H1 (cell line): ENCODE data around the gene RNMT. TPM values are rescaled to one million over a fixed set of nuclear protein-coding genes. Genes with fewer than 3 reads are reported as not detected.

Source experiments
- ASH2L ChIP-seq: fragments of 200-600, 300-600 bp; sonication (generic); IDR thresholded peaks from one replicate; pipeline ENCODE4 v1.7.1; 2017; ENCODE audit warnings: low read length
- CHD7 ChIP-seq: fragments of 300-600 bp; sonication (generic); IDR thresholded peaks from 2 replicates; pipeline ENCODE4 v1.7.1; 2012; ENCODE audit warnings: low read length, moderate library complexity, mild to moderate bottlenecking, inconsistent platforms; ENCODE audit not compliant: insufficient replicate concordance
- EP300 ChIP-seq, 2 experiments: IDR thresholded peaks; 1 replicate in 1 of 2; 2 replicates in 1 of 2; pipeline ENCODE4 v1.6.1; 2011 to 2012; ENCODE audit warnings: low read depth in 2 of 2, low read length in 2 of 2, mild to moderate bottlenecking in 2 of 2, borderline replicate concordance in 1 of 2, inconsistent platforms in 1 of 2, moderate library complexity in 1 of 2
- HDAC2 ChIP-seq, 2 experiments: fragments of 300-600 bp in 1 of 2; sonication (generic) in 1 of 2; IDR thresholded peaks; 2 replicates each; pipeline ENCODE4 v1.6.1; 2011 to 2012; ENCODE audit warnings: low read depth in 2 of 2, low read length in 2 of 2, mild to moderate bottlenecking in 2 of 2, moderate library complexity in 2 of 2, borderline replicate concordance in 1 of 2, inconsistent platforms in 1 of 2
- KDM5A ChIP-seq: fragments of 200-600 bp; IDR thresholded peaks from 2 replicates; pipeline ENCODE4 v1.7.1; 2012; ENCODE audit warnings: mild to moderate bottlenecking, low read length, inconsistent platforms, mixed read lengths
- PHF8 ChIP-seq: fragments of 200-600 bp; sonication (generic); conservative IDR thresholded peaks from 2 replicates; pipeline ENCODE4 v1.7.1; 2012; ENCODE audit warnings: low read depth, mild to moderate bottlenecking, inconsistent platforms, low read length, moderate library complexity
- polyA plus RNA-seq, 7 experiments: library from polyadenylated mRNA; depleted of rRNA in 3 of 7; stranded (reverse) in 5 of 7; unstranded in 2 of 7; fragments of >200 nt in 5 of 7; fragments of 200-250 nt in 2 of 7; gene quantifications; 1 replicate in 5 of 7; 2 replicates in 1 of 7; 4 replicates in 1 of 7; pipeline versions ENCODE4 v1.2.1 to v1.2.3, GENCODE V29; 2011 to 2013; ENCODE audit warnings: missing spikeins in 2 of 7, mixed read lengths in 2 of 7
- total RNA-seq: library from RNA; stranded (reverse); fragmentation: NEBNext Ultra II Directional; extraction: Animal tissue kit (Norgen Biotek cat#: 25700); gene quantifications from 2 replicates; pipeline ENCODE4 v1.2.1, GENCODE V29; 2021

Gene RNMT
- total and polyA plus RNA-seq, 2 of the 8 experiments (the other 6 are each of a cell fraction or from before 2014, with no cell fraction given), result 25.3 to 63.5 TPM

GRCh38 chr18:13800505-13801259, 74.2 kb downstream of the RNMT start (continued):
- TF ChIP-seq CHD7 (no peak), HDAC2 (IDR thresholded peaks at IDR 0.05; ENCODE audit: borderline replicate concordance in 1 of 2, low read depth in 2 of 2, low read length in 2 of 2) (no peak), ASH2L (peak; percentile 47), EP300 (IDR thresholded peaks at IDR 0.05; ENCODE audit: borderline replicate concordance in 1 of 2, low read depth in 2 of 2, low read length in 2 of 2) (no peak), KDM5A (no peak), PHF8 (no peak)
